Activated B cell treated with CpG ODN at 0.5 μM for 24 hours (primary cell): ENCODE data around the gene TMEM30A. TPM values are rescaled to one million over a fixed set of nuclear protein-coding genes. Genes with fewer than 3 reads are reported as not detected.

Experiments
- ATAC-seq: fragments of 200-7000 bp; cut with Tn5 transposase; one replicate; pipeline ENCODE4 v1.10.0; 2021; ENCODE audit warnings: low read depth, mild to moderate bottlenecking, moderate library complexity
- CTCF ChIA-PET: fragments of 350-600 bp; sonication (Branson Sonifier 250); formaldehyde crosslinking; loops from one replicate; lab custom pipeline; 2021; ENCODE audit warnings: antibody characterized with exemption; lab: Charles Lee
- POLR2A ChIA-PET: fragments of 350-600 bp; sonication (Branson Sonifier 250); formaldehyde crosslinking; loops from one replicate; lab custom pipeline; 2021; ENCODE audit warnings: antibody characterized with exemption; lab: Charles Lee
- DNase-seq: peaks from one replicate; pipeline ENCODE4 v3.0.0; 2022
- H3K27ac Mint-ChIP-seq: one replicate; pipeline ENCODE4 v1.8.0; 2020; ENCODE audit warnings: mixed read lengths
- H3K27me3 Mint-ChIP-seq: one replicate; pipeline ENCODE4 v1.8.0; 2021; ENCODE audit warnings: mixed read lengths
- H3K36me3 Mint-ChIP-seq: one replicate; pipeline ENCODE4 v1.8.0; 2021; ENCODE audit warnings: low read depth, mixed read lengths
- H3K4me1 Mint-ChIP-seq: one replicate; pipeline ENCODE4 v1.8.0; 2021; ENCODE audit warnings: mixed read lengths
- H3K4me3 Mint-ChIP-seq: one replicate; pipeline ENCODE4 v1.8.0; 2020; ENCODE audit warnings: mild to moderate bottlenecking, mixed read lengths
- H3K9me3 Mint-ChIP-seq: one replicate; pipeline ENCODE4 v1.8.0; 2020; ENCODE audit warnings: mixed read lengths
- intact Hi-C: fragments of 100-400 bp; cut with micrococcal nuclease; formaldehyde crosslinking; loops from one replicate; pipeline ENCODE4 v1.15.1; 2024
- total RNA-seq: library from RNA; stranded (reverse); gene quantifications from 2 replicates; pipeline ENCODE4 v1.2.3, GENCODE V29; 2022
- TF ChIP-seq, protein P1 (sequence below): fragments of 200-600 bp; IDR thresholded peaks from one replicate; pipeline ENCODE4 v1.8.0; 2022; ENCODE audit warnings: antibody characterized with exemption, mild to moderate bottlenecking

The TMEM30A gene
- total RNA-seq, 1 donor from 2014 or later = 38.7 TPM

- H3K36me3 Mint-ChIP-seq = peaks cover 55% of the 10 kb centered on the region
- H3K9me3 Mint-ChIP-seq = no peaks in the 10 kb centered on the region
- H3K4me1 Mint-ChIP-seq = peaks cover 49% of the 10 kb centered on the region
- intact Hi-C loops = no loop called here
- no peaks in the 10 kb centered on the region for H3K27me3 Mint-ChIP-seq
- ATAC-seq = no peak
- ChIA-PET CTCF (interaction anchor here (0.8 to 0.9 kb wide), 2 partner anchors 12 to 61 kb away, joined by 3 read pairs; no protein-coding TSS in a partner anchor), POLR2A (interaction anchor here (0.5 to 0.6 kb wide), 2 partner anchors 1665 to 1745 kb away, joined by 3 read pairs; no protein-coding TSS in a partner anchor)
- TF ChIP-seq, protein P1, sequence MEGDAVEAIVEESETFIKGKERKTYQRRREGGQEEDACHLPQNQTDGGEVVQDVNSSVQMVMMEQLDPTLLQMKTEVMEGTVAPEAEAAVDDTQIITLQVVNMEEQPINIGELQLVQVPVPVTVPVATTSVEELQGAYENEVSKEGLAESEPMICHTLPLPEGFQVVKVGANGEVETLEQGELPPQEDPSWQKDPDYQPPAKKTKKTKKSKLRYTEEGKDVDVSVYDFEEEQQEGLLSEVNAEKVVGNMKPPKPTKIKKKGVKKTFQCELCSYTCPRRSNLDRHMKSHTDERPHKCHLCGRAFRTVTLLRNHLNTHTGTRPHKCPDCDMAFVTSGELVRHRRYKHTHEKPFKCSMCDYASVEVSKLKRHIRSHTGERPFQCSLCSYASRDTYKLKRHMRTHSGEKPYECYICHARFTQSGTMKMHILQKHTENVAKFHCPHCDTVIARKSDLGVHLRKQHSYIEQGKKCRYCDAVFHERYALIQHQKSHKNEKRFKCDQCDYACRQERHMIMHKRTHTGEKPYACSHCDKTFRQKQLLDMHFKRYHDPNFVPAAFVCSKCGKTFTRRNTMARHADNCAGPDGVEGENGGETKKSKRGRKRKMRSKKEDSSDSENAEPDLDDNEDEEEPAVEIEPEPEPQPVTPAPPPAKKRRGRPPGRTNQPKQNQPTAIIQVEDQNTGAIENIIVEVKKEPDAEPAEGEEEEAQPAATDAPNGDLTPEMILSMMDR = no peak
- peak overlapping the region; percentile 20 for H3K27ac Mint-ChIP-seq
- DNase-seq = no peak
- H3K4me3 Mint-ChIP-seq = no peak overlapping the region
Measured at GRCh38 chr6:75272145-75272840, 12.3 kb downstream of the TMEM30A start.

DNA sequence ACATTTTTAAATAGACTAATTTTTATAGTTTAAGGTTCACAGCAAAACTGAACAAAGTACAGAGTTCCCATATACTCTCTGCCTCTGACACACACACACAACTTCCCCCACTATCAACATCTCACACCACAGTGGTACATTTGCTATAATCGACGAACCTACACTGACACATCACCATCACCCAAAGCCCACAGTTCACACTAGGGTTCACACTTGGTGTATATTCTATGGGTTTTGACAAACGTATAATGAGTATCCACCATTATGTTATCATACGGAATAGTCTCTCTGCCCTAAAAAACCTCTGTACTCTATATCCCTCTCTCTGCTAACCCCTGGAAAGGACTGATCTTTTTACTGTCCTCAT lies 15.6 kb downstream of the TMEM30A start:
- H3K27me3 Mint-ChIP-seq = no peaks in the 10 kb centered on the region
- peaks cover 28% of the 10 kb centered on the region for H3K4me1 Mint-ChIP-seq
- H3K27ac Mint-ChIP-seq = no peak overlapping the region
- intact Hi-C loops = no loop called here
- no peak for DNase-seq
- TF ChIP-seq, protein P1 = no peak
- H3K9me3 Mint-ChIP-seq = no peaks in the 10 kb centered on the region
- H3K36me3 Mint-ChIP-seq = peaks cover 42% of the 10 kb centered on the region
- POLR2A ChIA-PET = no interaction called here
- CTCF ChIA-PET = interaction anchor here (0.9 to 1.6 kb wide), 3 partner anchors 10 to 255 kb away, joined by 3 read pairs; no protein-coding TSS in a partner anchor
- ATAC-seq = no peak
- no peak overlapping the region for H3K4me3 Mint-ChIP-seq

DNA sequence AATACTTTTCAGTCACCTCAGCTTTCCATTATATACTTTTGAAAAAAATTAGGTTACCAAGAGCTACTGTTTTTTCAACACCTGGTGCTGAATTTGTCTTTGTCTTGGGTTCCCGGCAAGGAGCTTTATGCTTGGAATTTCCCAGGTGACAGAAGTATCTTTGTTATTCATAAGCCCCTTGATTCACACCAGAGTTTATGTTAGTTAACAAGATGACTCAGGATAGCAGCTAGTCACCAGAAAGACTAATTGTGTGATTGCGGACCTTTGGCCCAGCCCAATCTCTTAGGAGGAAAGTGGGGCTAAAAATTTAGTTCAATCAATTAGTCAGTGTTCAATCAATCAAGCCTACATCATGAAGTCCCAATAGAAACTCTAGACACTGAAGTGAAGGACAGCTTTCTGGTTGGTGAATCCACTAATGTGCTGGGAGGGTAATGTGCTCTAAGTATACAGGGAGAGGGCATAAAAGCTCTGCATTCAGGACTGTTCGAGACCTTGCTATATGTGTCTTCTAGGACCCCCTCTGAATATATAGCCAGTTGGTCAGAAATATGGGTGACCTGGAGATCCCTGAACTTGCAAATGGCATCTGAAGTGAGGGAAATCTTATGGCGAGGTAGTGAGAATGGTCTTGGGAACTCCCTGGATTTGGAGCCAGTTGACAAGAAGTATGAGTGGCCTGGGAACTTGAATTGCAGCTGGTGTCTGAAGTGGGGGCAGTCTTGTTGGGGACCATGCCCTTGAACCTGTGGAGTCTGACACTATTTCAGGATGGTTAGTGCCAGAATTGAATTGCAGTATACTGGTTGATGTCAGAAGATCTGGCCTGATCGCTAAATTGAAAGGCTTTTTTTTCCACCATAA lies 16.2 kb downstream of the TMEM30A start:
- TF ChIP-seq, protein P1 = no peak
- no peak for ATAC-seq
- Mint-ChIP-seq H3K36me3 (peaks cover 44% of the 10 kb centered on the region), H3K9me3 (no peaks in the 10 kb centered on the region), H3K27ac (no peak overlapping the region), H3K27me3 (no peaks in the 10 kb centered on the region), H3K4me3 (no peak overlapping the region), H3K4me1 (peaks cover 25% of the 10 kb centered on the region)
- DNase-seq = no peak
- CTCF ChIA-PET = interaction anchor here (1.3 to 2.4 kb wide), 7 partner anchors 15 to 278 kb away, joined by 3 to 11 read pairs (median 5); no protein-coding TSS in a partner anchor
- intact Hi-C loops = no loop called here
- POLR2A ChIA-PET = no interaction called here

GRCh38 chr6:75267461-75267860 lies 17.1 kb downstream of the TMEM30A start:
- ChIA-PET POLR2A (interaction anchor here (0.7 kb wide), 1 partner anchor 29 kb away, joined by 3 read pairs; no protein-coding TSS in a partner anchor), CTCF (interaction anchor here (1.0 to 2.4 kb wide), 14 partner anchors 8 to 279 kb away, joined by 3 to 11 read pairs (median 5); partner anchors contain the start of genes COX7A2 and TMEM30A)
- Mint-ChIP-seq H3K36me3 (peaks cover 44% of the 10 kb centered on the region), H3K4me3 (no peak overlapping the region), H3K27ac (no peak overlapping the region), H3K9me3 (no peaks in the 10 kb centered on the region), H3K4me1 (peaks cover 17% of the 10 kb centered on the region), H3K27me3 (no peaks in the 10 kb centered on the region)
- no peak for ATAC-seq
- TF ChIP-seq, protein P1 = no peak
- intact Hi-C loops = loop anchor here (2.0 kb wide), 2 partner anchors 17 to 25 kb away; partner anchors contain the start of genes COX7A2 and TMEM30A
- DNase-seq = no peak
